GM03348 (cell line): ENCODE measurements around the gene KIN.
"Not testable (repeated sequence)": the region's sequence is repeated elsewhere in the genome, so short reads cannot be mapped to it uniquely, and the experiment has no call there.

Source experiments
- DNase-seq: peaks from one replicate; pipeline ENCODE4 v3.0.0; 2012; ENCODE audit warnings: low spot score

Gene KIN

DNA sequence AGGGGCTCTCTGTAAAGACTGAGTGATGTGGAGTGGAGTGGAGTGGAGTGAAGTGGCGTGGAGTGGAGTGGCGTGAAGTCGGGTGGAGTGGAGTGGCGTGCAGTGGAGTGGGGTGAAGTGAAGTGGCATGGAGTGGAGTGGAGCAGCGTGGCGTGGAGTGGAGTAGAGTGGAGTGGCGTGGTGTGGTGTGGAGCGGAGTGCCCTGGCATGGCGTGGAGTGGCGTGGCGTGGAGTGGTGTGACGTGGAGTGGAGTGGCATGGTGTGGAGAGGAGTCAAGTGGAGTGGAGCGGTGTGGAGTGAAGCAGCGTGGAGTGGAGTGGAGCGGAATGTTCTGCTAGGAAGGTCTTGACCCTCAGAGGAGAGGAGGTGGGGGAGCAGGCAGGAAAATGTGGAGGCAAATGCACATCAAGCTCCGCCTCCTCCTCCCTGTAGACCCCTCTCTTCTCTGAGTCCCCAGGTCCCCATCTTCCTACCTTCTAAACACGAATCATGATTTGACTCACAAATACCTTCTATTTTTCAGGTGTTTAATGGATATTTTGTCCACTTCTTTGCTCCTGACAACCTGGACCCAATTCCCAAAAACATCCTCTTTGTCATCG, 64.8 kb downstream of the KIN start:
- no peak for DNase-seq

DNA sequence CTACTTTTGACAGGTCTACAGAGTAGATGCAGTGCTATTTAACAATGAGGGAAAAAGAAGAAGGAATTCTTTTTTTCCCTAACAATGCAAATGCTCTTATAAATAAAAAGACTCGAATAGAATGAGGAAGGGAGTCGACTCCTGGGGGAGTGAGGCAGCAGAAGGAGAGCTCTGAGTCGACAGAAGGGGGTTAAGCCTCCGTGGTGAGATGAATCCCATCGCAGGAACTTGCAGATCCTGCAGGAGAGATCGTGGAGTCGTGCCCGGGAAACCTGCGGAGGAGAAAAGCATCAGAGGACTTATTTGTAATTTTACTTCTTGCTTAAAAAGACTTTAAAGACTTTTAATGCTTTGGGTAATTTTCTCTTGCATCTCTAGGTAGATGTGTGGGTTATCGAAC, 67.3 kb downstream of the KIN start:
- DNase-seq, result no peak

DNA sequence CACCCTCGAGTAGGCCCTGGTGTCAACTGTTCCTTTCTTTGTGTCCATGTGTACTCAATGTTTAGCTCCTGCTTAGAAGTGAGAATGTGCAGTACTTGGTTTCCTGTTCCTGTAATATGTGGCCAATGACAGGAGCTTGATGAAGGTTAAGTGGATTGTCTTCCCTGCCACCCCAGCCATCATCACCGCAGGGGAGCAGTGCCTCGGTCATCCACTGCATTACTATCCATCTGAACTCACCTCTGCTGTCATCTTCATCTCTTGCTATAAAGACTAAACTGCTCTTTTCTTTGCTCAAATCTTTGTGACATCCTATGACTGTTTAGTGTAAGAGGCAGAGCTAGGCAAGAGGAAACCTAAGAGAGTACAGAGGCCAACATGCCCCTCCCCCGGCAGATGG, 69.1 kb downstream of the KIN start:
- DNase-seq, result no peak

GRCh38 chr10:7717767-7718166, 70.0 kb downstream of the KIN start:
- no peak for DNase-seq

DNA sequence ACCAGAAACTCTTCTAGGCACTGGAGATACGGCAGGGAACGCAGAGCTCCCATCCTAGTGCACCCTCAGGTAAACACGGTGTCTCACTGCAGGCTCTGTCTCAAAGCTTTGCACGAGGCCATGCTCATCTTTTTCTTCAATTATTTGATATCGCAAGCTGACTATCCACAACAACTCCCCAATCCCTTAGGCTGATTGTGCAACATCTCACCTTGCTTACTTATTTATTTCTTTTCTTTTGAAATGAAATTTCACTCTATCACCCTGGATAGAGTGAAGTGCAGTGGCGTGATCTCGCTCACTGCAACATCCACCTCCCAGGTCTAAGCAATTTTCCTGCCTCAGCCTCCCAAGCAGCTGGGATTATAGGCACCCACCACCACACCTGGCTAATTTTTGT, 72.3 kb downstream of the KIN start:
- no peak for DNase-seq

DNA sequence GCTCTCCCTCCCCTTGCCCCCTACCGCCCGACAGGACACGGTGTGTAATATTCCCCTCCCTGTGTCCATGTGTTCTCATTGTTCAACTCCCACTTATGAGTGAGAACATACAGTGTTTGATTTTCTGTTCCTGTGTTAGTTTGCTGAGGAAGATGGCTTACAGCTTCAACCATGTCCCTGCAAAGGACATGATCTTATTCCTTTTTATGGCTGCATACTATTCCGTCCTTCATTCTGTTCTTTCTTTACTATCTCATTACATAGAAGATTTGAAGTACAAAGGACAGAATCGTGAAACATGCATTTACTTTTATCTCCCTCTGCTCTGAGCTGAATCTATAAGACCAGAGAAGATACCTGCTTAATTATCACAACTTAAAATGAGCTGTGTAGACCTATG, 76.7 kb downstream of the KIN start:
- DNase-seq, result not testable (repeated sequence)

DNA sequence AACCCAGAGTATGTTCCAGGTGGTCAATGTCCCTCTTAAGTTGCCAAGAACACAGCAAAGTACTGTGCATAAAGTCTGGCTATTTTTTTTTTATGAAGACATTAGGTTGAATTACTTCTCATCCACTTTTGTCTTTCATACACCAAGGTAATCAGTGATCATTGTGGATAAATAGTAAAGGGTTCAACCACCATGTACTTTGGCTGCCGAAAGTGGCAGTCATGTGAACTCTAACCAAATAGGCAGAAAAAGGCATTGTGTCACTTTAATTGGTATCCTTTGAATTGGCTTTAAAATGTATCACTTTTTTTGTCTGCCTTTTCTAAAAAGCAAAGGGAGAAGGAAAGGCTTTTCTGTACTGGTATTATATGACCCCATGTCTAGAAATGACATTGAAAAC, 77.3 kb downstream of the KIN start:
- DNase-seq, result no peak

DNA sequence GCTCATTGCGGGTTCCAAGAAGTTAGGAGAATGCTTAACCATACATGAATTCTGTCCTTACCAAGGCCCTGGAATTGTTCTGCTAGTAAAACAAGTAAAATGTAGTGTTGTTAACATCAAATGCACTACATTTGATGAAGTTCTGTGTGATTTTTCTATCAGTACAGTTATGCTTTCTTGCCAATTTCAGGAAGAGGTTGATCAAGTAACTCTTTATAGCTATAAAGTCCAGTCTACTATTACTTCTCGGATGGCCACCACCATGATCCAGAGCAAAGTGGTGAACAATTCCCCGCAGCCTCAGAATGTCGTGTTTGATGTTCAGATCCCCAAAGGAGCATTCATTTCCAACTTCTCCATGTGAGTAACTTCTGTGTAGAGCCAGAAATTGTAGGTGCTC, 79.0 kb downstream of the KIN start:
- DNase-seq, result no peak

- DNase-seq, result no peak
These were observed 79.8 kb downstream of the KIN start for GRCh38 chr10:7707858-7708622.

DNA sequence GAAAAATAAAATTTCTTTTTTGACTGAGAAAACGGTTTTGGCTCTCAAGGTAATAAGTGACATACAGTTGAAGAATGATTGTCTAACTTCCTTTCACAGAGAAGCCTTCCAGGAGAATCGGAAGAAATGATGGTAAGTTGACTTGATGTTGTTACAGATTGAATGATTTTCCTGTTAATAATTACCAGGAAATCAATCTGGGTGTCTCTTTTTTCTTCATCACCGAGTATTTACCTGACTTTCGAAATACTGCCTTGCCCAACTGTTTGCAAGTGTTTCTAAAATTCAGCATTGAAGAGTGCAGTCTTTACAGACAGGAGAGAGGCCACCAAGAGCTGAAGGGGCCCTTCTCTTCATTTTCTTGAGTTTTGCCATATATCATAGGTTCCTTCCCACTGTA, 80.7 kb downstream of the KIN start:
- DNase-seq, result no peak

DNA sequence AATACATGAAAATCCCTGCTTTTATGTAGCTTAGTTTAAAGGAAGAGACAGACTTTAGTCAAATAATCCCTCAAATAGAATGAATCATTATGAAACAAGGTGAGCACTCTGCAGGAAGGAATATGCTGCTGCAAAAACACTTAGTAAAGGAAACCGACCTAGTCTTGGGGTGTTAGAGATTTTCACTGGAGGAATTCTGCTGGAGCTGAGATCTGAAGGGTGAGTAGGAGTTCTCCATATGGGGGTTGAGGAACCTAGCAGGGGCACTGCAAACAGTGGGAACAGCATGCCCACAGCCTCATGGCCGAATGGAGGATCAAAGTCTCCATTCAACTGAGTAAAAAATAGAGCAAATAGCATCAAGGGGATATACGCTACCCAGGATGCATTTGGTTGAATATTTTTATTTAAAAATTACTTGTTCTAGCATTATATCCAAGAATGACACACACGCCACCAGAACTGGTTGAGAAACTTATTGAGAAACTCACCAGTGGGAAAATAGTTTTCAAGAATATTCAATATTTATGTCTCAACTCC, 81.2 kb downstream of the KIN start:
- DNase-seq, result no peak

DNA sequence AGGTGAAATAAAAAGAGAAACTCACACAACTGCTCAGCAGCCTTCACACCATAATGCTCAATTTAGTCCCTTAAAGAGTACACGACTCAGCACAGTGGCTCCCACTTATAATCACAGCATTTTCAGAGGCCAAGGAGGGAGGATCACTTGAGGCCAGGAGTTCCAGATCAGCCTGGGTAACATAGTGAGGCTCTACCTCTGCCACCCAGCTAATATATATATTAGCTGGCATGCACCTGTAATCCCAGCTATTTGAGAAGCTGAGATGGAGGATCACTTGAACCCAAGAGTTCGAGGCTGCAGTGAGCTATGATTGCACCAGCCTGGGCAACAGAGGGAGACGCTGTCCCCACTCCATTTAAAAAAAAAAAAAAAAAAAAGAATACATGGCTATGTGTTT, 82.5 kb downstream of the KIN start:
- no peak for DNase-seq

GRCh38 chr10:7704071-7705016, 83.4 kb downstream of the KIN start:
- DNase-seq, result no peak

DNA sequence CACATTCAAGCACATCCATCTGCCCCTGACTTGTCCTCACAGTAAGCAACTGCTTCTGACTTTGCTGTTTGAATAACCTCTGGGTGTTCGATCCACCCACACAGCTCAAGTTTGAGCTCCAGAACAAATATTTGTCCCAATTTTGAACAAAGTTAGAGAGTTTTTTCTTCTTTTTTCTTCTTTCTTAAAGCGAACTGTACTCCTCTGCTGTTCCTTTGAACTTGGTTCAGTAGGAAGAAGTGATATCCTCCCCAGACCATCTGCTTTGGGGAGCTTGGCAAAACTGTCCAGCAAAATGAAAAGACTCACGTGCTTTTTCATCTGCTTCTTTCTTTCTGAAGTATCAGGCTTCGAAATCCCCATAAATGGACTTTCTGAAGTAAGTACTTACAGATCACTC, 84.7 kb downstream of the KIN start, which contains the start of gene ITIH2:
Gene ITIH2 (plus strand): TSS at position 177 of the 400 bp plus-strand sequence. CDS start 119 bp downstream, at position 296.
- no peak for DNase-seq

- DNase-seq, result no peak
These were observed 85.4 kb downstream of the KIN start for GRCh38 chr10:7702288-7702812.

- no peak for DNase-seq
These were observed 86.5 kb downstream of the KIN start for GRCh38 chr10:7701158-7701742.
